Activated T-cell treated with anti-CD3 and anti-CD28 coated beads, Interleukin-2, amount 50 U/mL, for 72 hours (primary cell): Measurements from ENCODE around the gene TBC1D10A. TPM values are rescaled to one million over a fixed set of nuclear protein-coding genes. Genes with fewer than 3 reads are reported as not detected.
"Not testable (repeated sequence)": the region's sequence is repeated elsewhere in the genome, so short reads cannot be mapped to it uniquely, and the experiment has no call there.

Experiments
- ATAC-seq, 2 donors: fragments of 150-1000 bp; cut with Tn5 transposase; replicated peaks in 1 of 2; 2 replicates each; pipeline ENCODE4 v1.10.0; 2021; ENCODE audit warnings: moderate library complexity in 2 of 2, mild to moderate bottlenecking in 1 of 2
- DNase-seq, 2 donors: peaks; one replicate each; pipeline ENCODE4 v3.0.0; 2021 to 2022; ENCODE audit warnings: mixed read lengths in 1 of 2
- H3K27ac Mint-ChIP-seq: one replicate; pipeline ENCODE4 v1.8.0; 2022; ENCODE audit warnings: mild to moderate bottlenecking, moderate library complexity, mixed read lengths
- H3K27me3 Mint-ChIP-seq: one replicate; pipeline ENCODE4 v1.8.0; 2022; ENCODE audit warnings: low read depth, mixed read lengths
- H3K36me3 Mint-ChIP-seq, 2 donors: one replicate each; pipeline ENCODE4 v1.8.0; 2022; ENCODE audit warnings: mixed read lengths in 2 of 2, mild to moderate bottlenecking in 1 of 2; ENCODE audit not compliant: insufficient read depth in 2 of 2
- H3K4me1 Mint-ChIP-seq: one replicate; pipeline ENCODE4 v1.8.0; 2022; ENCODE audit warnings: low read depth, mixed read lengths
- H3K4me3 Mint-ChIP-seq, 2 donors: one replicate each; pipeline ENCODE4 v1.8.0; 2022; ENCODE audit warnings: mild to moderate bottlenecking in 2 of 2, mixed read lengths in 2 of 2, moderate library complexity in 2 of 2
- H3K9me3 Mint-ChIP-seq, 2 donors: one replicate each; pipeline ENCODE4 v1.8.0; 2022; ENCODE audit warnings: mixed read lengths in 2 of 2
- total RNA-seq, 2 donors: library from RNA; stranded (reverse); gene quantifications; one replicate each; pipeline ENCODE4 v1.2.3, GENCODE V29; 2022

The TBC1D10A gene
- total RNA-seq, 2 donors from 2014 or later: 25.6 to 30.0 TPM

GRCh38 chr22:30357650-30358215 lies 31.0 kb upstream of the TBC1D10A start:
- H3K27ac Mint-ChIP-seq: peak overlapping the region; percentile 47
- ATAC-seq: no peak

GRCh38 chr22:30357236-30357570 lies 30.5 kb upstream of the TBC1D10A start:
- Mint-ChIP-seq H3K4me1 (peaks cover 47% of the 10 kb centered on the region), H3K27ac (peak overlapping the region; percentile 66), H3K36me3 (peaks cover 12 to 15% of the 10 kb centered on the region in 2 donors), H3K9me3 (no peaks in the 10 kb centered on the region), H3K4me3 (peak overlapping the region; percentile 90), H3K27me3 (peaks cover 4% of the 10 kb centered on the region)
- ATAC-seq (no peak), DNase-seq (peak in 1 of 2 donors; percentile 9)

More at GRCh38 chr22:30357650-30358215, 31.0 kb upstream of the TBC1D10A start:
- no peaks in the 10 kb centered on the region for H3K9me3 Mint-ChIP-seq
- H3K4me3 Mint-ChIP-seq: peak overlapping the region; percentile 90
- peaks cover 4% of the 10 kb centered on the region for H3K27me3 Mint-ChIP-seq
- peaks cover 12 to 15% of the 10 kb centered on the region in 2 donors for H3K36me3 Mint-ChIP-seq
- peaks cover 43% of the 10 kb centered on the region for H3K4me1 Mint-ChIP-seq
- no peak for DNase-seq

- H3K27me3 Mint-ChIP-seq: peaks cover 4% of the 10 kb centered on the region
- ATAC-seq: peak; percentile 92 to 93
- DNase-seq: peak; percentile 90 to 91
- H3K4me3 Mint-ChIP-seq: peak within 1 kb of the TSS; percentile 90
- H3K27ac Mint-ChIP-seq: peak within 1 kb of the TSS; percentile 93
- peaks cover 53% of the 10 kb centered on the region for H3K4me1 Mint-ChIP-seq
- no peaks in the 10 kb centered on the region for H3K9me3 Mint-ChIP-seq
- peaks cover 12 to 20% of the 10 kb centered on the region in 2 donors for H3K36me3 Mint-ChIP-seq
Observed at GRCh38 chr22:30356449-30357235, 29.9 kb upstream of the TBC1D10A start, which contains the start of the genes CCDC157 and SF3A1. CCDC157 (plus strand) TSS chr22:30357007; CDS start chr22:30366001, 8,994 bp downstream. SF3A1 (minus strand) TSS chr22:30356894; CDS start chr22:30356792, 102 bp downstream.

GRCh38 chr22:30354644-30355043 lies 27.9 kb upstream of the TBC1D10A start:
- ATAC-seq (no peak), DNase-seq (no peak)
- H3K4me3 Mint-ChIP-seq: peak overlapping the region; percentile 90
- peaks cover 15 to 33% of the 10 kb centered on the region in 2 donors for H3K36me3 Mint-ChIP-seq
- H3K9me3 Mint-ChIP-seq: no peaks in the 10 kb centered on the region
- H3K27ac Mint-ChIP-seq: peak overlapping the region; percentile 48
- H3K4me1 Mint-ChIP-seq: peaks cover 72% of the 10 kb centered on the region
- H3K27me3 Mint-ChIP-seq: peaks cover 4% of the 10 kb centered on the region

- Mint-ChIP-seq H3K4me3 (no peak overlapping the region), H3K27ac (peak overlapping the region; percentile 76), H3K9me3 (no peaks in the 10 kb centered on the region), H3K4me1 (peaks cover 86% of the 10 kb centered on the region), H3K36me3 (peaks cover 20 to 38% of the 10 kb centered on the region in 2 donors), H3K27me3 (no peaks in the 10 kb centered on the region)
- DNase-seq: no peak
- no peak for ATAC-seq
Observed at GRCh38 chr22:30351226-30351625, 24.5 kb upstream of the TBC1D10A start.

GRCh38 chr22:30348809-30349208 lies 22.1 kb upstream of the TBC1D10A start:
- Mint-ChIP-seq H3K27me3 (no peaks in the 10 kb centered on the region), H3K4me1 (peaks cover 78% of the 10 kb centered on the region), H3K27ac (peak overlapping the region; percentile 97), H3K9me3 (no peaks in the 10 kb centered on the region), H3K4me3 (peak overlapping the region; percentile 75 to 90), H3K36me3 (peaks cover 16 to 40% of the 10 kb centered on the region in 2 donors)
- no peak for DNase-seq
- no peak for ATAC-seq

- ATAC-seq (peak; percentile 24 to 48), DNase-seq (no peak)
- Mint-ChIP-seq H3K9me3 (no peaks in the 10 kb centered on the region), H3K27ac (peak overlapping the region; percentile 97), H3K27me3 (no peaks in the 10 kb centered on the region), H3K4me1 (peaks cover 74% of the 10 kb centered on the region), H3K36me3 (peaks cover 17 to 41% of the 10 kb centered on the region in 2 donors), H3K4me3 (peak overlapping the region; percentile 75 to 90)
Observed at GRCh38 chr22:30348404-30348803, 21.7 kb upstream of the TBC1D10A start.

- H3K4me3 Mint-ChIP-seq: peak overlapping the region; percentile 75 to 86
- ATAC-seq (peak; percentile 82 to 83), DNase-seq (peak in 1 of 2 donors; percentile 19)
- peaks cover 21 to 45% of the 10 kb centered on the region in 2 donors for H3K36me3 Mint-ChIP-seq
- H3K4me1 Mint-ChIP-seq: peaks cover 67% of the 10 kb centered on the region
- peak overlapping the region; percentile 97 for H3K27ac Mint-ChIP-seq
- H3K9me3 Mint-ChIP-seq: no peaks in the 10 kb centered on the region
- H3K27me3 Mint-ChIP-seq: no peaks in the 10 kb centered on the region
Observed at GRCh38 chr22:30347255-30347892, 20.6 kb upstream of the TBC1D10A start.

GRCh38 chr22:30344447-30345200 lies 17.9 kb upstream of the TBC1D10A start:
- Mint-ChIP-seq H3K27me3 (no peaks in the 10 kb centered on the region), H3K4me3 (peak overlapping the region; percentile 43 to 76), H3K4me1 (peaks cover 42% of the 10 kb centered on the region), H3K27ac (peak overlapping the region; percentile 79), H3K36me3 (peaks cover 28 to 35% of the 10 kb centered on the region in 2 donors), H3K9me3 (no peaks in the 10 kb centered on the region)
- ATAC-seq: peak; percentile 58 to 74
- peak; percentile 52 to 66 for DNase-seq

- Mint-ChIP-seq H3K27ac (peak overlapping the region; percentile 58), H3K27me3 (no peaks in the 10 kb centered on the region), H3K4me3 (no peak overlapping the region), H3K4me1 (peaks cover 14% of the 10 kb centered on the region), H3K36me3 (peaks cover 28 to 50% of the 10 kb centered on the region in 2 donors), H3K9me3 (no peaks in the 10 kb centered on the region)
- ATAC-seq (no peak), DNase-seq (no peak)
Observed at GRCh38 chr22:30340911-30341685, 14.4 kb upstream of the TBC1D10A start.

- Mint-ChIP-seq H3K27me3 (no peaks in the 10 kb centered on the region), H3K27ac (no peak overlapping the region), H3K36me3 (peaks cover 24 to 43% of the 10 kb centered on the region in 2 donors), H3K4me3 (no peak overlapping the region), H3K4me1 (peaks cover 24% of the 10 kb centered on the region), H3K9me3 (no peaks in the 10 kb centered on the region)
- DNase-seq (no peak), ATAC-seq (no peak)
Observed at GRCh38 chr22:30338802-30339201, 12.1 kb upstream of the TBC1D10A start.

- DNase-seq, H3K27me3 Mint-ChIP-seq, H3K27ac Mint-ChIP-seq, ATAC-seq, H3K9me3 Mint-ChIP-seq, H3K4me3 Mint-ChIP-seq: not testable (repeated sequence)
- peaks cover 23 to 38% of the 10 kb centered on the region in 2 donors for H3K36me3 Mint-ChIP-seq
- peaks cover 29% of the 10 kb centered on the region for H3K4me1 Mint-ChIP-seq
Observed at GRCh38 chr22:30338341-30338740, 11.6 kb upstream of the TBC1D10A start.
